ENCODE measurements around the gene PTPN12.
"Not testable (repeated sequence)": the region's sequence is repeated elsewhere in the genome, so short reads cannot be mapped to it uniquely, and the experiment has no call there.

Gene PTPN12

DNA sequence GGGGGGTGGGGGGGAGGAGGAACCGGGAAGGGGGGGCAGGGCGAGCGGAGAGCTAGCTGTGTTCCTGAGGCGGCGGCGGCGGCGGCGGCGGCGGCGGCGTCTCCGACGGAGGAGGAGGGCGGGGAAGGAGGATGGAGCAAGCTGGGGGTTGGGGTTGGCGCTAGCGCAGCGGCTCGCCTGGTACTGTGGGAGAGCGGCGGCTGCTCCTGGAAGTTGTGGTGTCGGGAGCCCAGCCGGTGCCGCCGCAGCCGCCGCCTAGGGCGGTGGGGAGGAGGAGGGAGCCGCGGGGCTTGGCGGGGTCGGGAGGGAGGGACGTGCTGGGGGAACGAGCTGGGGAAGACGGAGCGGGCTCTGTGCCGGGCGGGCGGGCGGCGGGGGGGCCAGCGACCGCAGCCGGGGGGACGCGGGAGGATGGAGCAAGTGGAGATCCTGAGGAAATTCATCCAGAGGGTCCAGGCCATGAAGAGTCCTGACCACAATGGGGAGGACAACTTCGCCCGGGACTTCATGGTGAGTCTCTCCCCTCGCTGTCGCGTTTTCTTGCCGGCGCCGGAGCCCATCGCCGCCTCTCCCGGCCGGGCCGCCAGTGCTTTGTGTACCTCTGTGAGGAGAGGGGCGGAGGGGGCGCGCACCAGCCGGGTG, at the start of gene PTPN12:
Gene PTPN12, plus strand, starts transcription at position 160 of the 642 bp plus-strand sequence. Its CDS starts 252 bp downstream, at position 412.
- Histone ChIP-seq H3K27ac (ENCODE audit: low read length) (peak within 1 kb of the TSS; percentile 90), H3K36me3 (ENCODE audit: insufficient read depth, low read depth, low read length) (0 out of 2 replicates have a peak, but pooled peaks cover 6% of the 10 kb centered on the region), H3K27me3 (ENCODE audit: insufficient read depth, low read length) (no peaks in the 10 kb centered on the region), H3K9me3 (ENCODE audit: insufficient read depth, low read depth, low read length) (no peaks in the 10 kb centered on the region), H3K9ac (ENCODE audit: low read depth, low read length) (peak within 1 kb of the TSS; percentile 99), H3K4me1 (ENCODE audit: insufficient read depth, low read length) (no peaks in the 10 kb centered on the region; the same call in 1 of the 2 replicates), H3K4me3 (ENCODE audit: low read length) (peak within 1 kb of the TSS; percentile 100)

DNA sequence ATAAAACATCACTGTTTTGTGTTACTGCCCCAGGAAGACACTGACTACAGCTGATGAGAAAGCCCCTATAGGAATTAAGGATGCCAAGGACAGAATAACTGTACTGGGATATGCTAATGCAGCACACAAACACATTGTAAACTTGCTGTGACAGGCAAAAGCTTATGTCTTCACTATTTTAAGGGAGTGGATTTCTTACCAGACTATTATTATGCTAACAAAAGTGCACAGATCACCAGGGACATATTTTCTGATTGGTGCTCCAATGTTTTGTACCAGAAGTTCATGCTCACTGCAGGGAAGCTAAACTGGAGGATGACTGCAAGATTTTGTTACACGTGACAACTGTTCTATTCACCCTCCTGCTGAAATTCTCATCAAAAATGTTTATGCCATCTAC, 48.1 kb upstream of the PTPN12 start:
- no peaks in the 10 kb centered on the region for H3K27me3 ChIP-seq (ENCODE audit: insufficient read depth, low read length)
- no peak overlapping the region for H3K9ac ChIP-seq (ENCODE audit: low read depth, low read length)
- no peaks in the 10 kb centered on the region for H3K36me3 ChIP-seq (ENCODE audit: insufficient read depth, low read depth, low read length)
- H3K27ac ChIP-seq (ENCODE audit: low read length) = no peak overlapping the region
- H3K9me3 ChIP-seq (ENCODE audit: insufficient read depth, low read depth, low read length) = peaks cover 5% of the 10 kb centered on the region
- H3K4me3 ChIP-seq (ENCODE audit: low read length) = no peak overlapping the region
- H3K4me1 ChIP-seq (ENCODE audit: insufficient read depth, low read length) = no peaks in the 10 kb centered on the region

DNA sequence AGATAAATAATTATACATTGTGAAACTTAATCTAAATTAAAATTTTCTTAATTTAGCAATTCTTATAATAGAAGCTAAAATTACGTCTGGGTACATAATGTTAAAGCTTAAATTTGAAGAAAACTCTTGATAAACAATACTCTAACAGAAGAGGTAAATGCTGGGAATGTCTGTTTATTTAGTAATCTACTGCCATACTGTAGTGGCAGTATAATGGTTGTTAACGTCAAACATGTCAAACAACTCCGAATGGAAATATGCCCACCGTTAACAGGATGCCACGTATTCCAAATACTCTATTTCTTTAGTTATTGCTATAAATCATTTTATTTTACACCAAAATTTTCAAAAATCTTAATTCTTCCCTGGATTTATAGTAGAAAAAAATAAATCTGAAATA, 40.0 kb upstream of the PTPN12 start:
- Histone ChIP-seq H3K9ac (ENCODE audit: low read depth, low read length) (no peak overlapping the region), H3K36me3 (ENCODE audit: insufficient read depth, low read depth, low read length) (no peaks in the 10 kb centered on the region), H3K9me3 (ENCODE audit: insufficient read depth, low read depth, low read length) (peaks cover 12% of the 10 kb centered on the region), H3K27ac (ENCODE audit: low read length) (no peak overlapping the region), H3K27me3 (ENCODE audit: insufficient read depth, low read length) (no peaks in the 10 kb centered on the region), H3K4me1 (ENCODE audit: insufficient read depth, low read length) (no peaks in the 10 kb centered on the region), H3K4me3 (ENCODE audit: low read length) (no peak overlapping the region)

DNA sequence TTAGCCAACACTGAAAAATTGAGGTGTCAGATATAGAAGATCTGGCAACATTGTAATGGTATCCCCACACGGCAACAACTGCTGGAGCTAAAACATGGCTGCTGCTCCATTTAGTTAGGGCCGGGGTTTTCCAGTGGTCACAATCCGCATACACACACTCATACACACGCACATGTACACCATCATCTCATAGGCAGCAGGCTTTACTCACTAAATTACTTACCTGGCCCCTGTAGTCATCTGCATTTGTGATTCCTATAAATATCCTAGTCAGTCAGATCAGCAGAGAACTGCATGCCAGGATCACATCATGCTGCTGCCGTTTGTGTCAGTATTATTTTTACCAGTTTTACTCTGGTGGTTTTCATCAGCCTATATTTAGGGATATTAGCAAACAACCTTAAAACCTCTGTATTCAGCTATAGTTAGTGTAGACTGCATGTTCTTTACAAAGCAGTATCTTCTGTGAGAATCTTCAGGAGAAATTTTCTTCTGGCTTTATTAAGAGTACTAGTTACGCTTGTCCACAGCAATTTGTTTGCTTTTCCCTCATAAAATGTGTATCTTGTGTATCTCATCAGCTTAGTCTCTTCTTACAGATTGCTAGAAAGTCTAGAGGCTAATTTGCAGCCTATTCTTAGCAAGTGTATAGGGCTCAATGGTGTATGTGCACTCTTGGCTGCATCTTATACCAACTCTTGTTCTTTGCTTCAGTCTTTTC, 38.3 kb upstream of the PTPN12 start:
- Histone ChIP-seq H3K4me1 (ENCODE audit: insufficient read depth, low read length) (no peaks in the 10 kb centered on the region), H3K27ac (ENCODE audit: low read length) (no peak overlapping the region), H3K36me3 (ENCODE audit: insufficient read depth, low read depth, low read length) (no peaks in the 10 kb centered on the region), H3K27me3 (ENCODE audit: insufficient read depth, low read length) (no peaks in the 10 kb centered on the region), H3K9ac (ENCODE audit: low read depth, low read length) (no peak overlapping the region), H3K4me3 (ENCODE audit: low read length) (no peak overlapping the region), H3K9me3 (ENCODE audit: insufficient read depth, low read depth, low read length) (peaks cover 8% of the 10 kb centered on the region)

DNA sequence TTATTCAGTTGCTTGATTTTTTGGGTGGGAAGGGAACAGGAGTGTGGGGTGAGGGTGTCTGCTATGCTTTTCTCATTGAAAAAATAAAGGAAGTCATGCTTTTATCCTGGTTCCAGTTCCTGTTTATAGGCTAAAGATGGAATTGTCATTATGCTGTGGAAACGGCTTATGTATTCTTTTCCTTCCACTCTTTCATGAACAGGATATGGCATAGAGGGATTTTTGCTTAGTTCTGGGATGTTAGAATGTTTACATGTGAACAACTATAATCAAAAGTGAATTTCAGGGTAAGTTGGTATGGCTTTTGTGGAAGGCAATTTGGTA, 35.9 kb upstream of the PTPN12 start:
- H3K27me3 ChIP-seq (ENCODE audit: insufficient read depth, low read length) = no peaks in the 10 kb centered on the region
- no peak overlapping the region for H3K9ac ChIP-seq (ENCODE audit: low read depth, low read length)
- H3K9me3 ChIP-seq (ENCODE audit: insufficient read depth, low read depth, low read length) = no peaks in the 10 kb centered on the region
- H3K4me3 ChIP-seq (ENCODE audit: low read length) = no peak overlapping the region
- H3K36me3 ChIP-seq (ENCODE audit: insufficient read depth, low read depth, low read length) = no peaks in the 10 kb centered on the region
- H3K27ac ChIP-seq (ENCODE audit: low read length) = no peak overlapping the region
- no peaks in the 10 kb centered on the region for H3K4me1 ChIP-seq (ENCODE audit: insufficient read depth, low read length)

DNA sequence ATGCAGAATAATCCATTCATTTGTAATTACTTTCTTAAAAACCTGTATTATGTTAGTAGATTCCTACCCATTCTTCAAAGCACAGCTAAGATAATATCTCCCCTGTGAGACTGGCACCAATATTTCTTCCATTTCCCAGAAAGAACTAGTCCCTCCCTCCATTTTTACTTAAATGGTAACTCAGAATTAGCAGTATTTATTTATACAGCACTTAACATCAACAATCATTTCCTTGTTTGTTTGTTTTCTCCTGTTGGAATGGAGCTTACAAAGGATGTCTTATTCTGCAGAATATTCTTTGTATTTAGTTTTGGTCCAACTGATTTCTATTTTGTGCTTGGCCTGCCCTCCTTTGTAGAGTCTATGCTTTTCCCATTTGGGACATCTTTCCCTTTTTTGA, 32.1 kb upstream of the PTPN12 start:
- Histone ChIP-seq H3K9me3 (ENCODE audit: insufficient read depth, low read depth, low read length) (no peaks in the 10 kb centered on the region), H3K4me1 (ENCODE audit: insufficient read depth, low read length) (no peaks in the 10 kb centered on the region), H3K27ac (ENCODE audit: low read length) (no peak overlapping the region), H3K9ac (ENCODE audit: low read depth, low read length) (no peak overlapping the region), H3K4me3 (ENCODE audit: low read length) (no peak overlapping the region), H3K27me3 (ENCODE audit: insufficient read depth, low read length) (no peaks in the 10 kb centered on the region), H3K36me3 (ENCODE audit: insufficient read depth, low read depth, low read length) (no peaks in the 10 kb centered on the region)

DNA sequence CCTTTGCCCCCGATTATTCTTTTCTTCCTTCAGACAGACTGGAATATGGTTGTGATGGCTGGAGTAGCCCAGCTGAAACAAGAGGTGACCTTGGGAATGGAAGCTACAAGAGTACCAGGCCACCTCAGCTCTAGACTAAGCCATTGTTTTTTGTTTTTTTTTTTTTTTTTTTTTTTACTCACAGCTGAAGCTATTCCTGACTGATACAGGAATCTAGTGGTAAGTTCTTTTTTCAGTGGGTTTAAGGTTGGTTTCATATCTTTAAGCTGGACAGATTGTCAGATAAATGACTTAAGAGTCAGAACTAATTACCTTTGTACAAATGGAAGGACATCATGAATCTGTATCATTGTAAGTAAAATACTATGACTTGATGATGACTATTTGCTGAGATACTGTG, 30.2 kb upstream of the PTPN12 start:
- no peak overlapping the region for H3K4me3 ChIP-seq (ENCODE audit: low read length)
- H3K27ac ChIP-seq (ENCODE audit: low read length) = no peak overlapping the region
- no peaks in the 10 kb centered on the region for H3K4me1 ChIP-seq (ENCODE audit: insufficient read depth, low read length)
- H3K9me3 ChIP-seq (ENCODE audit: insufficient read depth, low read depth, low read length) = no peaks in the 10 kb centered on the region
- no peaks in the 10 kb centered on the region for H3K36me3 ChIP-seq (ENCODE audit: insufficient read depth, low read depth, low read length)
- no peaks in the 10 kb centered on the region for H3K27me3 ChIP-seq (ENCODE audit: insufficient read depth, low read length)
- H3K9ac ChIP-seq (ENCODE audit: low read depth, low read length) = no peak overlapping the region

DNA sequence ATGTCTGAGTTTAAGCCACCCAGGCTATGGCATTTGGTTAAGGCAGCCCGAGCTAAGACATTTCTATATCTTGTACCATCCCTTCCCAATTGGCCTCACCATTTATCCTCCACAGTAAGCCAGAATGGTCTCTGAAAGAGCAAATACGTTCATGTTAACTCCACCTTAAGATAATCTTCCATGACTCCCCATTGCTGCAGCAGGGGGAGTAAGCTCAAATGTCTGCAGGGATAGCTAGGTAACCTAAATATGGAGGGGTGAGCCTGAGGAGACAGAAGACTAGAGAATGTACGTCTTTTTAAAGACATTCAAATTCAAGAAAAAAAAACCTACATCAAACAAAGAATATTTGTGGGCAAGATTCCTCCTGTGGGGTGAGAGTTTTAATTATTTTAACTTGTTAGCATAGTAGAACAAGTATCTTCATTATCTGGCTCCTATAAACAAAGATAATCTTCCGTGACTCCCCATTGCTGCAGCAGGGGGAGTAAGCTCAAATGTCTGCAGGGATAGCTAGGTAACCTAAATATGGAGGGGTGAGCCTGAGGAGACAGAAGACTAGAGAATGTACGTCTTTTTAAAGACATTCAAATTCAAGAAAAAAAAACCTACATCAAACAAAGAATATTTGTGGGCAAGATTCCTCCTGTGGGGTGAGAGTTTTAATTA, 24.0 kb upstream of the PTPN12 start:
- H3K4me3 ChIP-seq (ENCODE audit: low read length); H3K27me3 ChIP-seq (ENCODE audit: insufficient read depth, low read length); H3K4me1 ChIP-seq (ENCODE audit: insufficient read depth, low read length); H3K36me3 ChIP-seq (ENCODE audit: insufficient read depth, low read depth, low read length); H3K9me3 ChIP-seq (ENCODE audit: insufficient read depth, low read depth, low read length); H3K27ac ChIP-seq (ENCODE audit: low read length); H3K9ac ChIP-seq (ENCODE audit: low read depth, low read length): not testable (repeated sequence)

DNA sequence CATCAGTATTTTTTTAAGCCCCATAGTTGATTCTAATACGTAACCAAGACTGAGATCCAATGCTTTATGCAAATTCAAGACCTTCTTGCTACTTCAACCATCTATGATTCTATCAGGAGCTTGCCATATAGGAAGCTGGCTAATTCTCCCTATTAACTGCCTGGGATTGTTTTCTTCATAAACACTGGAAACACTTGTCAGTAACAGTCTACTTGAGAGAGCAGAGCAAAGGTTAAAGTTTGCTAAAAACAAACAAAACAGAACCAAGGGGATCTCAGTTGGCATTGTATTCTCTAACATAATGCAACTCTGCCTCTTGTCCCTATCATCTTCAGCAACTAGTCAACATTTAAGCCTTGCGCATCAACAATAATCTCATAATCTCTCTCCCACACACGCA, 21.0 kb upstream of the PTPN12 start:
- Histone ChIP-seq H3K27me3 (ENCODE audit: insufficient read depth, low read length) (no peaks in the 10 kb centered on the region), H3K9ac (ENCODE audit: low read depth, low read length) (no peak overlapping the region), H3K4me1 (ENCODE audit: insufficient read depth, low read length) (peaks cover 2% of the 10 kb centered on the region; the same call in 1 of the 2 replicates), H3K9me3 (ENCODE audit: insufficient read depth, low read depth, low read length) (no peaks in the 10 kb centered on the region), H3K36me3 (ENCODE audit: insufficient read depth, low read depth, low read length) (no peaks in the 10 kb centered on the region), H3K27ac (ENCODE audit: low read length) (no peak overlapping the region), H3K4me3 (ENCODE audit: low read length) (no peak overlapping the region)

DNA sequence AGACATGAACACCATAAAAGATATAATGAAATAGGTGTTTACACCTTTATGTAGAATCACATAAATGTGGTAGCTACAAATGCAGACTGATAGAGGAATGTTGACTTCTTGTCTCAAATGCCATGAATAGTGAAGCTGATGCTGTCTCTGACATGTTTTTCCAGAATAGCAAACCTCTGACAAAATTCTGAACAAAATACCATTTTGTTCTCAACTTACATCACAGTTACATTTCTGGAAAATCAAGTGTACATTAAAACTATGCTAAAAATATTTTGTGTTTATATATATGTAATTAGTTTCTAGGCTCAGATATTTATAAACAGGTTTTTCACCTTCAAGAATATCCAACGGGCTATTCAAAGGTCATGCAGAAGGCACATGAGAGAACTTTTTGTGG, 16.8 kb upstream of the PTPN12 start:
- no peaks in the 10 kb centered on the region for H3K4me1 ChIP-seq (ENCODE audit: insufficient read depth, low read length)
- no peaks in the 10 kb centered on the region for H3K9me3 ChIP-seq (ENCODE audit: insufficient read depth, low read depth, low read length)
- H3K27me3 ChIP-seq (ENCODE audit: insufficient read depth, low read length) = no peaks in the 10 kb centered on the region
- H3K9ac ChIP-seq (ENCODE audit: low read depth, low read length) = no peak overlapping the region
- H3K4me3 ChIP-seq (ENCODE audit: low read length) = no peak overlapping the region
- H3K36me3 ChIP-seq (ENCODE audit: insufficient read depth, low read depth, low read length) = no peaks in the 10 kb centered on the region
- H3K27ac ChIP-seq (ENCODE audit: low read length) = no peak overlapping the region

DNA sequence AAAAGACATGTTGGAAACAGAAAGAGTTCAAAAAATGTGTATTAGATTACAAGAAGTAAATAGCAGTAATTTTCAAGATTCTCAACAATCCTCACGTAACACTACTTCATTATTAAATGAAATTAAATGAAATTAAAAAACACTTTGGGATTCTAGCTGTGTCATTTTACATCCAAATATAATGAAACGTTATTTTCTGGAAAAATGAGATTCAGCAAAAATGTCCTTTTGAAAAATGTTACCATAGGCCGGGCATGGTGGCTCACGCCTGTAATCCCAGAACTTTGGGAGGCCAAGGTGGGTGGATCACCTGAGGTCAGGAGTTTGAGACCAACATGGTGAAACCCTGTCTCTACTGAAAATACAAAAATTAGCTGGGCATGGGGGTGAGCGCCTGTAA, 15.6 kb upstream of the PTPN12 start:
- not testable (repeated sequence) for H3K9ac ChIP-seq (ENCODE audit: low read depth, low read length)

DNA sequence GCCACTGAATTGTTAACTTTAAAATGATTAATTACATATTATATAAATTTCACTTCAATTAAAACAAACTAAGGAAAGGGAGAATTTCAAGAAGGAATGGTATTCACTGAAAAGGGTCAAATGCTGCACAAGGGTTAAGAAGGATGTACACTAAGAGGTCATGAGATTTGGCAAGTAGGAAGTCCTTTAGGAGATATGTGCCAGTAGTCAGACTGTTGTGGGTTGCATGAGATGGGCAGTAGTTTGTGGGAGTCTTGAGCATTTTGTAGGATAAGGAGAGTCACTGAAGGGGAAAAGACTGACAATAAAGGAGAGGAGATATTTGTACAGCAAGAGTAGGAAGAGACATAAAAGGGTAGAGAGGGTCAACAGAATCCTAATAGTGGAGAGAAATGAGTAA, 12.4 kb upstream of the PTPN12 start:
- Histone ChIP-seq H3K4me3 (ENCODE audit: low read length) (no peak overlapping the region), H3K27me3 (ENCODE audit: insufficient read depth, low read length) (no peaks in the 10 kb centered on the region), H3K36me3 (ENCODE audit: insufficient read depth, low read depth, low read length) (no peaks in the 10 kb centered on the region), H3K9me3 (ENCODE audit: insufficient read depth, low read depth, low read length) (no peaks in the 10 kb centered on the region), H3K4me1 (ENCODE audit: insufficient read depth, low read length) (no peaks in the 10 kb centered on the region), H3K27ac (ENCODE audit: low read length) (no peak overlapping the region), H3K9ac (ENCODE audit: low read depth, low read length) (no peak overlapping the region)

More for the DNA sequence above, 15.6 kb upstream of the PTPN12 start:
- H3K4me1 ChIP-seq (ENCODE audit: insufficient read depth, low read length); H3K27ac ChIP-seq (ENCODE audit: low read length); H3K36me3 ChIP-seq (ENCODE audit: insufficient read depth, low read depth, low read length); H3K4me3 ChIP-seq (ENCODE audit: low read length); H3K27me3 ChIP-seq (ENCODE audit: insufficient read depth, low read length); H3K9me3 ChIP-seq (ENCODE audit: insufficient read depth, low read depth, low read length): not testable (repeated sequence)

Measured in iPS-20b (cell line).